ENCODE results near the gene MBOAT2.
A peak's percentile ranks its signal among the peaks of the same experiment; 100 is the strongest.

The MBOAT2 gene

DNA sequence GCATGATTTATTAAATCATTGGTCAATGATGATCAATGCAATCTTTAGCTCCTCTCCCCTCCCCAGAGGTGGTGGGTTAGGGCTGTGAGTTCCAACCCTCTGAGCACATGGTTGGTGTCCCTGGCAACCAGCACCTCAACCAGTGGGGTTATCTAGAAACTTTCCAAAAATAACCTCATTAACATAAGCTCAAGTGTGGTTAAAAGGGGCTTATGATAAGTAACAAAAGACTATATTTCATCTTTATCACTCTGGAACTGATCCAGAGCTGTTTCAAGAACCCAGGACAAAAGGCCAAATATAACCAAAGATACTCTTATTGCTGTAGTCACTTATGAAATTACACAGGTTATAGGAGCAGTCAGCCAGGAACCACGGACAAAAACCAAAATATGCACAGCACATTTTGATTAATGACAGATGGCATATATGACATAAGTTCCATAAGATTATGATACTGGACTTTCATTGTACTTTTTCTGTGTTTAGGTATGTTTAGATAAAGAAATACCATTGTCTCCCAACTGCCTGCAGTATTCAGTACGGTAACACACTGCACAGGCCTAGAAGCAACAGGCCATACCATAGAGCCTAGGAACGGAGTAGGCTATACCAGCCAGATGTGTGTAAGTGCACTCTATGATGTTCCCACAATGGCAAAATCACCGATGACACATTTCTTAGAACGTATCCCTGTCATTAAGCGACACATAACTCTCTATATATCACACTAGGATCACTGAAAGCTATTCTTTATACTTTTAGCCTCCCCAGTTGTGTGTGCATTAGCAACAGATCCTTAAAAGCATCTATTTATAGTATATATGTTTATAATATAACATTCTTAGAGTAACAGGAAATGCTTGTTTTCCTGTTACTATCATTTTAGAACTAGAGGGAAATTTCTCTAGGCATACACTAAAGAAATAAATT is 197.9 kb downstream of the MBOAT2 start:
- DNase-seq, result no peak

GRCh38 chr2:8803658-8804379 is 199.7 kb downstream of the MBOAT2 start:
- peak; percentile 52 for DNase-seq

- DNase-seq, result no peak
Observed at GRCh38 chr2:8802741-8803140, 200.7 kb downstream of the MBOAT2 start.

Measured in NCI-H446 treated with DMSO at 0.1 percent for 48 hours (cell line).